Measurements from ENCODE around the gene WIPF2.
"Not testable (repeated sequence)": the region's sequence is repeated elsewhere in the genome, so short reads cannot be mapped to it uniquely, and the experiment has no call there.

Gene WIPF2

GRCh38 chr17:40291281-40291664 lies 72.2 kb downstream of the WIPF2 start:
- Histone ChIP-seq H3K36me3 (ENCODE audit: insufficient read depth, low read length) (peaks cover 65% of the 10 kb centered on the region), H3K27ac (no peak overlapping the region)
- no peak for DNase-seq (ENCODE audit: low read depth, low spot score)

DNA sequence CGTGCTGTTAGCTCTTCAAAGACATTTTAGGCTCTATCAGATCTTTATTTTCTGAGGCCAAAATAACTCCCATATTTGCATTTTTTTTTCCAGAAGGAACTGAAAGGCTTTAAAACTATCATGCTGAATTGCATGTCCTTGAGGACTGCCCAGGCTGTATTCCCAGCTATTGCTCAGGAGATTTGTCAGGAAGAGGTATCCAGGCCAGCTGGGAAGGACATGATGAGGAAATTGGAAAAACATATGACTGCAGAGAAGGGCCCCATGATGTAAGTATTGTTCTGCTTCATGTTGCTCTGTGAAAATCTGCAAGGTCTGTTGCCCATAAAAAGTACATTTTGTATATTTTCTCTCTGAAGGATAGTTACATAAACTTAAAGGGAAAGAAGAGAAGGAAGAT lies 74.3 kb downstream of the WIPF2 start:
- H3K9me3 ChIP-seq (ENCODE audit: low read depth, low read length) = no peaks in the 10 kb centered on the region
- no peak overlapping the region for H3K27ac ChIP-seq
- peaks cover 85% of the 10 kb centered on the region for H3K36me3 ChIP-seq (ENCODE audit: insufficient read depth, low read length)
- DNase-seq (ENCODE audit: low read depth, low spot score) = no peak
- no peak overlapping the region for H3K4me3 ChIP-seq
- TF ChIP-seq FOXP2 (optimal IDR thresholded peaks at IDR 0.05; ENCODE audit: control extremely low read depth, extremely low read length, insufficient read depth) (no peak), EZH2 (IDR thresholded peaks at IDR 0.05) (no peak), POLR2AphosphoS5 (IDR thresholded peaks at IDR 0.05; ENCODE audit: borderline replicate concordance, low read depth, low read length) (no peak)
- H3K9ac ChIP-seq (ENCODE audit: insufficient read length) = no peak overlapping the region

More at GRCh38 chr17:40291281-40291664, 72.2 kb downstream of the WIPF2 start:
- TF ChIP-seq FOXP2 (optimal IDR thresholded peaks at IDR 0.05; ENCODE audit: control extremely low read depth, extremely low read length, insufficient read depth) (no peak), POLR2AphosphoS5 (IDR thresholded peaks at IDR 0.05; ENCODE audit: borderline replicate concordance, low read depth, low read length) (no peak), EZH2 (IDR thresholded peaks at IDR 0.05) (no peak)
- no peak overlapping the region for H3K9ac ChIP-seq (ENCODE audit: insufficient read length)
- no peaks in the 10 kb centered on the region for H3K9me3 ChIP-seq (ENCODE audit: low read depth, low read length)
- H3K4me3 ChIP-seq = no peak overlapping the region

DNA sequence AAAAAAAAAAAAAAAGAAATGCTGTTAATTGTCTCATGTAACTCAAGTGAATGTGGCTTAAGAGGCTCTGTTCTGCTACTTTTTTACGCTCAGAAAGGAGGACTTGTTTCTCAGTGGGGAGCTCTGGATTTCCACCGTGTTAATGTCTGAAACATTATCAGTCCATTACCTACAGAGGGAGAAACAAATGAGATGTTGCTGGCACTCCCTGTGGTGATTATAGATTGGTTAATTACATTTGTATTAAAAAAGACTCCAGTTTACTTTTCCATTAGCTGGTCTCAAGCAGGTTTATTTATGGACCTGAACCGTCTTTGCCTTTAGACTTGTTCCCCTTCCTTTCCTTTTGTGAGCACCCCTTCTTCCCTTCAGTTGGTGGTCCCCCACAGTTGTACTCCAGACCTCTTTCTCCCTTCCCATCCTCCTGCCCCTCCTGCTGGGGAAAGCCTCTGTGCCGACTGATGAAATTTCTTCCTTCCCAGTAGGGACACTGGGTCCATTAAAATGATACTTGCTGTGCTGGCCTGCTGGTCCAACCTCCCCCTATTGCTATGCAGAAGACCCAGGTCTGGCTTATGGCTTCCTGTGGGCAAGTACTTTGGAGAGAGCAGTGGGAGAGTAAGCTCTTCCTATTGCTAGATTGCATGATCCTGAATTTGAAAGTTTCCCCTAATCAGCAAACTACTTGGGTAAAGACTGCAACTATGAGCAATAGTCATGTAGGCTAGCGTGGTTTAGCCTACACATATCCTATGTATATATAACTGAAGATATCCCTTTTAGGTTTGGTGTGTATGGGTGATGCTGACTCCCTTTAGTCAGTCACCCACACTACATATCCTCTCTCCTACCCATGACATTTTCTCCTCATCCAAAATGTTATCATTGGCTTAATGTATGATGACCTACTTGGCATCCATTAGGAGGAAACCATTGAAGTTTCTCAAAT lies 76.7 kb downstream of the WIPF2 start:
- DNase-seq (ENCODE audit: low read depth, low spot score) = no peak
- TF ChIP-seq EZH2 (IDR thresholded peaks at IDR 0.05) (no peak), POLR2AphosphoS5 (IDR thresholded peaks at IDR 0.05; ENCODE audit: borderline replicate concordance, low read depth, low read length) (no peak), FOXP2 (optimal IDR thresholded peaks at IDR 0.05; ENCODE audit: control extremely low read depth, extremely low read length, insufficient read depth) (no peak)

DNA sequence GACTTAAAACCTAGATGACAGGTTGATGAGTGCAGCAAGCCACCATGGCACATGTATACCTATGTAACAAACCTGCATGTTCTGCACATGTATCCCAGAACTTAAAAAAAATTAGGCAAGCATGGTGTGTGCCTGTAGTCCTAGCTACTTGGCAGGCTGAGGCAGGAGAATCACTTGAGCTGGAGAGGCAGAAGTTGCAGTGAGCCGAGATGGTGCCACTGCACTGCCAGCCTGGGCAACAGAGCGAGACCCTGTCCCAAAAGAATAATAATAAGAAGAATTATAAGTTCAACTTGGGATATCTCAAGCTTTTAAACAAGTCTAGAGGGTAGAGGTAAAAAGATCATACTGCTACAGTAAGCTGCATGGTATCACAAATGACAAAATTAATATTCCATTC lies 78.4 kb downstream of the WIPF2 start:
- TF ChIP-seq EZH2 (IDR thresholded peaks at IDR 0.05) = no peak
- no peak for TF ChIP-seq FOXP2 (optimal IDR thresholded peaks at IDR 0.05; ENCODE audit: control extremely low read depth, extremely low read length, insufficient read depth)
- no peak for TF ChIP-seq POLR2AphosphoS5 (IDR thresholded peaks at IDR 0.05; ENCODE audit: borderline replicate concordance, low read depth, low read length)
- DNase-seq (ENCODE audit: low read depth, low spot score) = no peak
- 0 out of 2 replicates have a peak overlapping the region, but pooled peaks have one; percentile 47 for H3K27ac ChIP-seq
- no peaks in the 10 kb centered on the region for H3K9me3 ChIP-seq (ENCODE audit: low read depth, low read length)
- H3K9ac ChIP-seq (ENCODE audit: insufficient read length) = no peak overlapping the region
- no peak overlapping the region for H3K4me3 ChIP-seq
- peaks cover 95% of the 10 kb centered on the region for H3K36me3 ChIP-seq (ENCODE audit: insufficient read depth, low read length)

More for the DNA sequence above, 76.7 kb downstream of the WIPF2 start:
- no peak overlapping the region for H3K9ac ChIP-seq (ENCODE audit: insufficient read length)
- H3K9me3 ChIP-seq (ENCODE audit: low read depth, low read length) = no peaks in the 10 kb centered on the region
- H3K27ac ChIP-seq = peak overlapping the region; percentile 2; the same call in 1 of the 2 replicates
- H3K36me3 ChIP-seq (ENCODE audit: insufficient read depth, low read length) = peaks cover 91% of the 10 kb centered on the region
- no peak overlapping the region for H3K4me3 ChIP-seq

DNA sequence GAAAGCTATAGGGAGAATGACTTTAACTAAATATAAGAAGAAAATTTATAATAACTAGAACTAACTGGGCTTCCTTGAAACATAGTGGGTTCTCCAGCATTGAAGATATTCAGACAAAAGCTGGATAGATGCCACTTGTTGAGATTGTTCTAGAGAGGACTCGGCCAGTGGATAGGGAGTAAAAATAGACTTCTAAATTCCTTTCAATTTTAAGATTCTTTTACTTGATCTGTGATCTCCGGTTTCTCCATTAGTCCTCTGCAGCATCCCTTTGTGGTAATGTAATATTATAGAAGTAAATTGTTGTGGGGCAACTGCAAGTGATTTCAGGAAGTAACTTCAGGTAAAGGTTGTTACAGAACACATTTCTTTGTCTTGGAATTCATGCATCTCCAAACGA lies 79.6 kb downstream of the WIPF2 start:
- no peak for DNase-seq (ENCODE audit: low read depth, low spot score)
- Histone ChIP-seq H3K36me3 (ENCODE audit: insufficient read depth, low read length) (peaks cover 92% of the 10 kb centered on the region), H3K27ac (no peak overlapping the region), H3K9ac (ENCODE audit: insufficient read length) (no peak overlapping the region), H3K4me3 (no peak overlapping the region), H3K9me3 (ENCODE audit: low read depth, low read length) (no peaks in the 10 kb centered on the region)
- TF ChIP-seq FOXP2 (optimal IDR thresholded peaks at IDR 0.05; ENCODE audit: control extremely low read depth, extremely low read length, insufficient read depth) (no peak), POLR2AphosphoS5 (IDR thresholded peaks at IDR 0.05; ENCODE audit: borderline replicate concordance, low read depth, low read length) (no peak), EZH2 (IDR thresholded peaks at IDR 0.05) (no peak)

GRCh38 chr17:40299159-40299757 lies 80.2 kb downstream of the WIPF2 start:
- not testable (repeated sequence) for H3K9ac ChIP-seq (ENCODE audit: insufficient read length); H3K9me3 ChIP-seq (ENCODE audit: low read depth, low read length); H3K4me3 ChIP-seq; DNase-seq (ENCODE audit: low read depth, low spot score); H3K27ac ChIP-seq
- peaks cover 86% of the 10 kb centered on the region for H3K36me3 ChIP-seq (ENCODE audit: insufficient read depth, low read length)

- Histone ChIP-seq H3K36me3 (ENCODE audit: insufficient read depth, low read length) (peaks cover 66% of the 10 kb centered on the region), H3K9me3 (ENCODE audit: low read depth, low read length) (no peaks in the 10 kb centered on the region), H3K9ac (ENCODE audit: insufficient read length) (no peak overlapping the region), H3K4me3 (no peak overlapping the region), H3K27ac (peak overlapping the region; percentile 83; the same call in 1 of the 2 replicates)
- TF ChIP-seq FOXP2 (optimal IDR thresholded peaks at IDR 0.05; ENCODE audit: control extremely low read depth, extremely low read length, insufficient read depth) (no peak), POLR2AphosphoS5 (IDR thresholded peaks at IDR 0.05; ENCODE audit: borderline replicate concordance, low read depth, low read length) (no peak), EZH2 (IDR thresholded peaks at IDR 0.05) (no peak)
- no peak for DNase-seq (ENCODE audit: low read depth, low spot score)
These were observed 82.2 kb downstream of the WIPF2 start for GRCh38 chr17:40301315-40301714.

GRCh38 chr17:40303009-40303657 lies 84.0 kb downstream of the WIPF2 start:
- H3K9me3 ChIP-seq (ENCODE audit: low read depth, low read length) = no peaks in the 10 kb centered on the region
- no peak for TF ChIP-seq FOXP2 (optimal IDR thresholded peaks at IDR 0.05; ENCODE audit: control extremely low read depth, extremely low read length, insufficient read depth)
- no peak for TF ChIP-seq EZH2 (IDR thresholded peaks at IDR 0.05)
- TF ChIP-seq POLR2AphosphoS5 (IDR thresholded peaks at IDR 0.05; ENCODE audit: borderline replicate concordance, low read depth, low read length) = no peak
- H3K9ac ChIP-seq (ENCODE audit: insufficient read length) = peak overlapping the region; percentile 44
- no peak overlapping the region for H3K4me3 ChIP-seq
- DNase-seq (ENCODE audit: low read depth, low spot score) = peak; percentile 65
- peak overlapping the region; percentile 83 for H3K27ac ChIP-seq
- H3K36me3 ChIP-seq (ENCODE audit: insufficient read depth, low read length) = peaks cover 48% of the 10 kb centered on the region
